Naive thymus-derived CD4-positive, alpha-beta T cell (primary cell): ENCODE results near the gene JRKL. TPM values are rescaled to one million over a fixed set of nuclear protein-coding genes. Genes with fewer than 3 reads are reported as not detected.
"Not testable (repeated sequence)": the region's sequence is repeated elsewhere in the genome, so short reads cannot be mapped to it uniquely, and the experiment has no call there.

Source experiments
- ATAC-seq: fragments of 150-1000 bp; cut with Tn5 transposase; 2 replicates; pipeline ENCODE4 v1.10.0; 2021; ENCODE audit warnings: mild to moderate bottlenecking, moderate library complexity
- CTCF ChIA-PET: fragments of 350-600 bp; sonication (Branson Sonifier 250); formaldehyde crosslinking; loops from one replicate; lab custom pipeline; 2021; ENCODE audit warnings: antibody characterized with exemption; lab: Charles Lee
- POLR2A ChIA-PET: fragments of 350-600 bp; sonication (Branson Sonifier 250); formaldehyde crosslinking; loops from one replicate; lab custom pipeline; 2021; ENCODE audit warnings: antibody characterized with exemption, inconsistent platforms; lab: Charles Lee
- DNase-seq, 9 donors: peaks; one replicate each; pipeline versions ENCODE4 v3.0.0 to v3.0.0-alpha.2; 2020 to 2022; ENCODE audit warnings: mixed read lengths in 1 of 9
- H3K27ac ChIP-seq: one replicate; pipeline ENCODE4 v1.7.0; 2013; ENCODE audit warnings: mild to moderate bottlenecking, low read depth, low read length, moderate library complexity
- H3K27me3 ChIP-seq, 2 donors: one replicate each; pipeline ENCODE4 v1.7.0; 2013; ENCODE audit warnings: low read length in 2 of 2, mild to moderate bottlenecking in 2 of 2, moderate library complexity in 2 of 2; ENCODE audit not compliant: control insufficient read depth in 2 of 2, insufficient read depth in 2 of 2
- H3K36me3 ChIP-seq, 3 experiments: 1 replicate in 2 of 3; 2 replicates in 1 of 3; pipeline ENCODE4 v1.7.0; 2013; ENCODE audit warnings: low read length in 3 of 3, mild to moderate bottlenecking in 3 of 3, moderate library complexity in 1 of 3; ENCODE audit not compliant: insufficient read depth in 3 of 3, control insufficient read depth in 2 of 3
- H3K4me1 ChIP-seq, 2 donors: one replicate each; pipeline ENCODE4 v1.7.0; 2013; ENCODE audit warnings: low read length in 2 of 2, mild to moderate bottlenecking in 2 of 2, moderate library complexity in 1 of 2; ENCODE audit not compliant: control insufficient read depth in 2 of 2, insufficient read depth in 2 of 2
- H3K4me3 ChIP-seq: 2 replicates; pipeline ENCODE4 v1.7.0; 2013; ENCODE audit warnings: mild to moderate bottlenecking, low read length
- H3K9me3 ChIP-seq, 3 experiments: 1 replicate in 2 of 3; 2 replicates in 1 of 3; pipeline ENCODE4 v1.7.0; 2013; ENCODE audit warnings: low read length in 3 of 3; ENCODE audit not compliant: control insufficient read depth in 2 of 3
- H3K27ac Mint-ChIP-seq, 9 donors: one replicate each; pipeline ENCODE4 v1.8.0; 2020 to 2022; ENCODE audit warnings: mixed read lengths in 9 of 9, mild to moderate bottlenecking in 8 of 9, moderate library complexity in 5 of 9, inconsistent platforms in 2 of 9
- H3K27me3 Mint-ChIP-seq, 5 donors: one replicate each; pipeline ENCODE4 v1.8.0; 2021 to 2022; ENCODE audit warnings: mixed read lengths in 5 of 5, mild to moderate bottlenecking in 1 of 5
- H3K36me3 Mint-ChIP-seq, 5 donors: one replicate each; pipeline ENCODE4 v1.8.0; 2020 to 2022; ENCODE audit warnings: mixed read lengths in 5 of 5, mild to moderate bottlenecking in 3 of 5, inconsistent platforms in 1 of 5
- H3K4me1 Mint-ChIP-seq, 7 donors: one replicate each; pipeline ENCODE4 v1.8.0; 2020 to 2022; ENCODE audit warnings: mixed read lengths in 7 of 7, mild to moderate bottlenecking in 3 of 7, inconsistent platforms in 1 of 7
- H3K4me3 Mint-ChIP-seq, 10 donors: one replicate each; pipeline ENCODE4 v1.8.0; 2020 to 2022; ENCODE audit warnings: mild to moderate bottlenecking in 10 of 10, mixed read lengths in 10 of 10, moderate library complexity in 6 of 10, inconsistent platforms in 2 of 10
- H3K9me3 Mint-ChIP-seq, 11 donors: one replicate each; pipeline ENCODE4 v1.8.0; 2020 to 2022; ENCODE audit warnings: mixed read lengths in 11 of 11, mild to moderate bottlenecking in 4 of 11, inconsistent platforms in 1 of 11, moderate library complexity in 1 of 11
- intact Hi-C, 2 donors: fragments of 100-400 bp; cut with micrococcal nuclease; formaldehyde crosslinking; loops; one replicate each; pipeline ENCODE4 v1.15.1; 2023
- microRNA-seq: library from miRNA; unstranded; fragments of <30 nt; microRNA quantifications from one replicate; pipeline ENCODE4 v1.2.0, GENCODE V29; 2022; ENCODE audit warnings: borderline microRNAs expressed
- polyA plus RNA-seq, 2 donors: library from polyadenylated mRNA; unstranded; fragments of 300-500 nt; fragmentation: Illumina TruSeq; gene quantifications; one replicate each; pipeline ENCODE4 v1.2.3, GENCODE V29; 2021
- total RNA-seq, 6 experiments: library from RNA in 5 of 6; stranded (reverse) in 5 of 6; gene quantifications; 1 replicate in 5 of 6; 2 replicates in 1 of 6; pipeline ENCODE4 v1.2.3 and lab custom pipeline; 2021 to 2026

Gene JRKL
- total and polyA plus RNA-seq, 7 experiments from 2014 or later: 5.4 to 17.3 (median 5.7) TPM

DNA sequence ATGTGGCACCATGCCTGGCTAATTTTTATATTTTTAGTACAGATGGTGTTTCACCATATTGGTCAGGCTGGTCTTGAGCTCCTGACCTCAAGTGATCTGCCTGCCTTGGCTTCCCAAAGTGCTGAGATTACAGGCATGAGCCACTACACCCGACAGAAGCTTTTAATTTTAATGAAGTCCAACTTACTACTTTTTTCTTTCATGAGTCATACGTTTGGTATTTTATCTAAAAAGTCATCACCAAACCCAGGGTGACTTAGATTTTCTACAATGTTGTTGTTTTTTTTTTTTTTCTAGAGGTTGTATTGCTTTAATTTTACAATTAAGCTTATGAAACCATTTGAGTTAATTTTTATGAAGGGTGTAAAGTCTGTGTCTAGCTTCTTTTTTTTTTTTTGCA is 34.9 kb downstream of the JRKL start:
- ChIA-PET CTCF (interaction anchor here (0.6 to 2.9 kb wide), 7 partner anchors 9 to 1329 kb away, joined by 3 to 29 read pairs (median 3); no protein-coding TSS in a partner anchor), POLR2A (no interaction called here)
- ATAC-seq (no peak), DNase-seq (no peak)
- Histone ChIP-seq H3K27me3 (peaks cover 0 to 3% of the 10 kb centered on the region in 2 donors), H3K4me3 (no peak overlapping the region), H3K4me1 (no peaks in the 10 kb centered on the region), H3K36me3 (no peaks in the 10 kb centered on the region), H3K9me3 (no peaks in the 10 kb centered on the region), H3K27ac (no peak overlapping the region)
- no peaks in the 10 kb centered on the region for H3K36me3 Mint-ChIP-seq
- H3K9me3 Mint-ChIP-seq: no peaks in the 10 kb centered on the region
- no peak overlapping the region for H3K27ac Mint-ChIP-seq
- intact Hi-C loops: loop anchor here in 1 of 2 donors (5.0 kb wide), 2 partner anchors 657 to 1452 kb away; partner anchors contain the start of genes CWC15 and KDM4D
- peaks cover 27 to 49% (median 44%) of the 10 kb centered on the region in 5 donors for H3K27me3 Mint-ChIP-seq
- H3K4me1 Mint-ChIP-seq: peaks cover 0 to 6% (median 0%) of the 10 kb centered on the region in 7 donors
- no peak overlapping the region for H3K4me3 Mint-ChIP-seq

DNA sequence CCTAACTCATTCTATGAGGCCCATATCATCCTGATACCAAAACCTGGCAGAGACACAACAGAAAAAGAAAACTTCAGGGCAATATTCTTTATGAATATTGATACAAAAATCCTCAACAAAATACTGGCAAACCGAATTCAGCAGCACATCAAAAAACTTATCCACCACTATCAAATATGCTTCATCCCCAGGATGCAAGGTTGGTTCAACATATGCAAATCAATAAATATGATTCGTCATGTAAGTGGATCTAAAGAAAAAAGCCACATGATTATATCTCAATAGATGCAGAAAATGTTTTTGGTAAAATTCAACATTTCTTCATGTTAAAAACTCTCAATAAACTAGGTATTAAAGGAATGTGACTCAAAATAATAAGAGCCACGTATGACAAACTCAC is 40.9 kb downstream of the JRKL start:
- peaks cover 0 to 4% of the 10 kb centered on the region in 2 donors for H3K27me3 ChIP-seq
- H3K36me3 ChIP-seq: no peaks in the 10 kb centered on the region
- Mint-ChIP-seq H3K36me3 (peaks cover 0 to 3% (median 0%) of the 10 kb centered on the region in 5 donors), H3K27ac (no peak overlapping the region), H3K27me3 (peaks cover 46 to 61% (median 52%) of the 10 kb centered on the region in 5 donors), H3K4me3 (no peak overlapping the region), H3K4me1 (peaks cover 0 to 6% (median 0%) of the 10 kb centered on the region in 7 donors), H3K9me3 (peaks cover 0 to 9% (median 2%) of the 10 kb centered on the region in 11 donors)
- no peaks in the 10 kb centered on the region for H3K9me3 ChIP-seq
- no peak overlapping the region for H3K27ac ChIP-seq
- ChIA-PET POLR2A (no interaction called here), CTCF (no interaction called here)
- H3K4me3 ChIP-seq: no peak overlapping the region
- ATAC-seq (no peak), DNase-seq (no peak)
- intact Hi-C loops: no loop called here
- H3K4me1 ChIP-seq: no peaks in the 10 kb centered on the region

DNA sequence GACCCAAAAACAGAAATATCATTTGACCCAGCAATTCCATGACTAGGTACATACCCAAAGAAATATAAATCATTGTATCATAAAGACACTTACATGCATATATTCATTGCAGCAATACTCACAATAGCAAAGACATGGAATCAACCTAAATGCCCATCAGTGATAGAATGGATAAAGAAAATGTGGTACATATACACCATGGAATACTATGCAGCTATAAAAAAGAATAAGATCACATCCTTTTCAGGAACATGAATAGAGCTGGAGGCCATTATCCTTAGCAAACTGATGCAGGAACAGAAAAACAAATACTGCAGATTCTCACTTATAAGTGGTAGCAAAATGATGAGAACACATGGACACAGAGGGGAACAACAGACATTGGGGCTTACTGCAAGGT is 42.8 kb downstream of the JRKL start:
- ATAC-seq, H3K9me3 ChIP-seq, DNase-seq, H3K4me1 Mint-ChIP-seq, H3K27me3 ChIP-seq, H3K4me1 ChIP-seq, intact Hi-C loops, H3K27ac ChIP-seq, POLR2A ChIA-PET, H3K36me3 Mint-ChIP-seq, H3K4me3 Mint-ChIP-seq, H3K27ac Mint-ChIP-seq, H3K36me3 ChIP-seq, CTCF ChIA-PET, H3K9me3 Mint-ChIP-seq, H3K4me3 ChIP-seq: not testable (repeated sequence)
- peaks cover 50 to 71% (median 53%) of the 10 kb centered on the region in 5 donors for H3K27me3 Mint-ChIP-seq

Small RNAs within 50 kb of the gene (microRNA-seq; reads per million reads assigned to microRNA genes)
- gene MIR1260B: not detected

Other genes with a start within 250 kb of the JRKL start
- gene MAML2, start 46.8 kb upstream of the JRKL start, total RNA-seq: 10 to 100 TPM; 15.6 to 81.3 (median 68.2) TPM
- 10 to 100 TPM; 12.6 to 38.6 TPM for gene MAML2, start 46.8 kb upstream of the JRKL start, polyA plus RNA-seq
- gene CCDC82, start 101 bp upstream of the JRKL start, total RNA-seq: 10 to 100 TPM; 21.9 to 46.2 (median 32.0) TPM
- 10 to 100 TPM; 23.2 to 33.8 TPM for gene CCDC82, start 101 bp upstream of the JRKL start, polyA plus RNA-seq